NCI-H128 (cell line): ENCODE data around the gene PTPRQ.

Experiments used
- DNase-seq: peaks from one replicate; lab custom pipeline; 2025; ENCODE audit not compliant: unreplicated experiment; lab: John Stamatoyannopoulos, UW

Gene PTPRQ

DNA sequence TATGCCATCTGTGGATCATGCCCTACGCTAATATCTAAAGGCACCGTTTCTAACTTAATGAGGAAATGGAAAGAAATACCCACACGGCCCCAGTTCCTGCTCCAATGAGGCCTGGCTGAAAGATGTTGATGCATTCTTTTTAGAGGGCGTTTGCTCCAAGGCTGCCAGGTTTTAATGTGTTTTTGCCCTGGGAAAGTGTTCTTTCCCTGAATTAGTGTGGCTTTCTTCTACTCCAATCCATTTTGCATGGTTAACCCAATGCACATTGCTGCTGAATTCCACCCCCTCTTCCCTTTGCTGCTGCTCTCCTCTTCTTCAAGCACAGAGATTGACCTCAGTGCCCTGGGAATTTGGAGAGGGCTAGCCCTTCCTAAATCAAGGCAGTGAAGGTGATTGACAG, 273.8 kb downstream of the PTPRQ start:
- DNase-seq, result no peak

DNA sequence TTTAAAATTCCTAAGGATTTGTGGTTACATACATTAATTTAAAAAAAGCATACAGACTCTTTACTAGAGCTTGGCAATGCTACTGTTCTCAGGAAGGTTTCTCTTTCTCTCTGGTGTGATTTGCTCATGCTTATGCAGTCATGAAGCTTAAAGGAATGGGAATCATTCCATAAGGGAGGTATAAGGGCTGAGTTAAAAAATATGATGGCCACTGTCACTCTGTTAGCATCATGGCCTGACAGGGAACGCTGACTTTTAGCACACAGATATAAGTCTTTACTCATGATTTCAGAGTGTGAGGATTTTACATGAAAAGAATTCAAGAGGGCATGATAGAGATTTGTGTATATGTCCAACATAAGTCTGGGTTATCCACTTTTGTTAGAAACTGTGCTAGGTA, 276.5 kb downstream of the PTPRQ start:
- DNase-seq, result no peak

DNA sequence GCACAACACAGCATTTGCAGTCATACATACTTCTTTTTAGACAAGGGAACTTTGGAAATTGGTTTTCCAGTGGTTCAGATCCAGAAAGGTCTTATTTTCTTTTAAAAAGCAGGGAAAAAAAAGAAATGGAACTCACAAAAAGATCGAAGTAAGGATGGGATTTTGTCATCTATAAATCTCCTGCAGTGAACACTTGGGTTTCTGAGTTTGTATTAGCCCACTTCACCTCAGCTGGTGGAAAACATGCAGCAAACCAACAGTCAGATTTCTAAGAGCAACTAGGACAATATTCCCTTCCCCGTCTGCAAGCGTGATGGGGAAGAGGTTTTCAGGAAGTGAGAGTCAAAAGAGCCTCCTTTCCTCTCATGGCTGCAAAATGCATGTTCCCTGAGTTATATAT, 277.3 kb downstream of the PTPRQ start:
- no peak for DNase-seq
